ENCODE measurements around the gene ZHX3. TPM values are rescaled to one million over a fixed set of nuclear protein-coding genes. Genes with fewer than 3 reads are reported as not detected.

The ZHX3 gene
- total and polyA plus RNA-seq, 2 donors (not counting 1 experiment from before 2014, with no cell fraction given) = 4.3 to 22.2 TPM

DNA sequence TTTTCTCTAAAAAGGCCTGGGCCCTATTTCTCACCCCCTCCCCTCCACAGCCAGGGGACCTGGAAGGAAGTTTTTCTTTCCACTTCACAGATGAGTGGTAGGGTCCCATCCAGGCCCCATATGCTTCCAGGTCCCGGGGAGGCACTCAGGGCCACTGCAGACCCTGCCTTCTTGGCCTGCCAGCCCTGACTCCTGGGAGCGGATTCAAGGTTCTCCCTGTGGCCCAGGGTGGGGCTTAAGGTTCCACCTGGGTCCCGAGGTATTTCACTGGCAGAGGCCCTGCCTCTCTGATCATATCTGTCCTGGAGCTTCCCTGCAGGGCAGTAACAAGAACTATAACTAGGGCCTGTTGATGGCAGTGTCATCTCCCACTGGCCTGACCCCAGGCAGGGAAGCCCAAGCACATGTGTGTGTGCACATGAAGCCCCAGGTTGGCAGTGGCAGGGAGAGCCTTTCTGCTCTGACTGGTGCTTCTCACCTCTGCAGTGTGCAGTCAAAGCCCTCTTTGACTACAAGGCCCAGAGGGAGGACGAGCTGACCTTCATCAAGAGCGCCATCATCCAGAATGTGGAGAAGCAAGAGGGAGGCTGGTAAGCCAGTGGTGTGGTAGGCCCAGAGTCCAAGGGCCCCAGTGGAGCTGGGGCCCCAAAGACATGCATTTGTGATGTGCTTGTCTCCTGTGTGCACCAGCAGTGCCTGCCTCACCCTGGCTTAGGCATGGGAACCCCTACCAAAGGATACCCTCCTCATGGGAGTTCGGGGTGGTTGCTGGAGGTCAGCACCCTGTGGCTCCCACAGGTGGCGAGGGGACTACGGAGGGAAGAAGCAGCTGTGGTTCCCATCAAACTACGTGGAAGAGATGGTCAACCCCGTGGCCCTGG, 149.0 kb downstream of the ZHX3 start:
- Histone ChIP-seq H2AFZ (ENCODE audit: insufficient read depth, low read depth, low read length, poor library complexity, severe bottlenecking) (no peak overlapping the region), H3K9ac (ENCODE audit: low read length) (no peak overlapping the region), H3K9me3 (ENCODE audit: control extremely low read depth in 1 of 3, control insufficient read depth in 2 of 3, insufficient read depth in 1 of 3, low read length in 2 of 3) (no peaks in the 10 kb centered on the region), H4K20me1 (ENCODE audit: control insufficient read depth, insufficient read depth, low read length, poor library complexity, severe bottlenecking) (peaks cover 10% of the 10 kb centered on the region), H3K36me3 (replicated peaks in 1 of 2; ENCODE audit: control extremely low read depth in 1 of 2, control insufficient read depth in 1 of 2, extremely low read depth in 1 of 2, insufficient read depth in 2 of 2, low read length in 1 of 2) (peaks cover 0 to 82% of the 10 kb centered on the region in 2 experiments), H3K4me2 (replicated peaks; ENCODE audit: low read depth, low read length, poor library complexity, severe bottlenecking) (no peak overlapping the region), H3K4me1 (ENCODE audit: control insufficient read depth in 2 of 2, insufficient read depth in 2 of 2, low read length in 2 of 2) (peaks cover 6 to 13% of the 10 kb centered on the region in 2 donors), H3K79me2 (ENCODE audit: control insufficient read depth, insufficient read depth, low read length) (no peaks in the 10 kb centered on the region), H3K27me3 (replicated peaks in 1 of 4; ENCODE audit: control extremely low read depth in 1 of 4, control insufficient read depth in 3 of 4, insufficient read depth in 4 of 4, low read length in 3 of 4) (peaks cover 0 to 9% (median under 1%) of the 10 kb centered on the region in 4 experiments), H3K27ac (ENCODE audit: low read length in 2 of 2) (no peak overlapping the region), H3K4me3 (ENCODE audit: control extremely low read depth in 1 of 5, extremely low read depth in 1 of 5, insufficient read depth in 1 of 5, low read depth in 2 of 5, low read length in 4 of 5) (no peak overlapping the region)
- WGBS (ENCODE audit: insufficient coverage) = 85% methylated on average over 8 of the region's 10 CpGs
- H3K4me1 Mint-ChIP-seq = peaks cover 12% of the 10 kb centered on the region
- no peaks in the 10 kb centered on the region for H3K9me3 Mint-ChIP-seq (ENCODE audit: insufficient read depth)
- intact Hi-C loops (cut with micrococcal nuclease) = no loop called here
- no peak overlapping the region for H3K27ac Mint-ChIP-seq
- TF ChIP-seq, protein P1, sequence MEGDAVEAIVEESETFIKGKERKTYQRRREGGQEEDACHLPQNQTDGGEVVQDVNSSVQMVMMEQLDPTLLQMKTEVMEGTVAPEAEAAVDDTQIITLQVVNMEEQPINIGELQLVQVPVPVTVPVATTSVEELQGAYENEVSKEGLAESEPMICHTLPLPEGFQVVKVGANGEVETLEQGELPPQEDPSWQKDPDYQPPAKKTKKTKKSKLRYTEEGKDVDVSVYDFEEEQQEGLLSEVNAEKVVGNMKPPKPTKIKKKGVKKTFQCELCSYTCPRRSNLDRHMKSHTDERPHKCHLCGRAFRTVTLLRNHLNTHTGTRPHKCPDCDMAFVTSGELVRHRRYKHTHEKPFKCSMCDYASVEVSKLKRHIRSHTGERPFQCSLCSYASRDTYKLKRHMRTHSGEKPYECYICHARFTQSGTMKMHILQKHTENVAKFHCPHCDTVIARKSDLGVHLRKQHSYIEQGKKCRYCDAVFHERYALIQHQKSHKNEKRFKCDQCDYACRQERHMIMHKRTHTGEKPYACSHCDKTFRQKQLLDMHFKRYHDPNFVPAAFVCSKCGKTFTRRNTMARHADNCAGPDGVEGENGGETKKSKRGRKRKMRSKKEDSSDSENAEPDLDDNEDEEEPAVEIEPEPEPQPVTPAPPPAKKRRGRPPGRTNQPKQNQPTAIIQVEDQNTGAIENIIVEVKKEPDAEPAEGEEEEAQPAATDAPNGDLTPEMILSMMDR (IDR thresholded peaks at IDR 0.05) = no peak
- TF ChIP-seq EZH2 (IDR thresholded peaks at IDR 0.05; ENCODE audit: borderline replicate concordance, insufficient read depth, low read depth, low read length, poor library complexity, severe bottlenecking) = no peak
- POLR2A ChIA-PET = no interaction called here
- no peaks in the 10 kb centered on the region for H3K27me3 Mint-ChIP-seq
- ATAC-seq (ENCODE audit: low read depth) (no peak), DNase-seq (no peak)
- H3K4me3 Mint-ChIP-seq = no peak overlapping the region
- CTCF ChIA-PET = interaction anchor here (0.5 to 7.4 kb wide), 3 partner anchors 35 to 172 kb away, joined by 3 to 196 read pairs (median 3); partner anchors contain the start of gene LPIN3

All from B cell (primary cell).